H9 (cell line): ENCODE measurements around the gene MSRB2. TPM values are rescaled to one million over a fixed set of nuclear protein-coding genes. Genes with fewer than 3 reads are reported as not detected.

Experiments
- DNase-seq: peaks from one replicate; pipeline ENCODE4 v3.0.0-alpha.2; 2017
- H2AFZ ChIP-seq: one replicate; pipeline ENCODE4 v1.6.1; 2013; ENCODE audit warnings: mild to moderate bottlenecking, low read length, control low read depth, moderate library complexity
- H2AK5ac ChIP-seq: 2 replicates; pipeline ENCODE4 v1.6.1; 2013; ENCODE audit warnings: low read length, control low read depth, mixed read lengths; ENCODE audit not compliant: insufficient read length
- H2BK120ac ChIP-seq: one replicate; pipeline ENCODE4 v1.6.1; 2013; ENCODE audit warnings: low read depth, mild to moderate bottlenecking, low read length, control low read depth, inconsistent platforms; ENCODE audit not compliant: poor library complexity, severe bottlenecking
- H2BK12ac ChIP-seq: 2 replicates; pipeline ENCODE4 v1.6.1; 2013; ENCODE audit warnings: low read length, control low read depth, mixed read lengths, low read depth; ENCODE audit not compliant: insufficient read length
- H2BK15ac ChIP-seq: 2 replicates; pipeline ENCODE4 v1.6.1; 2013; ENCODE audit warnings: low read depth, low read length, control low read depth
- H2BK20ac ChIP-seq: one replicate; pipeline ENCODE4 v1.6.1; 2013; ENCODE audit warnings: low read depth, mild to moderate bottlenecking, low read length, control low read depth, inconsistent platforms; ENCODE audit not compliant: poor library complexity, severe bottlenecking
- H2BK5ac ChIP-seq: 2 replicates; pipeline ENCODE4 v1.6.1; 2013; ENCODE audit warnings: low read length, control low read depth, mixed read lengths; ENCODE audit not compliant: insufficient read length
- H3K14ac ChIP-seq: 2 replicates; pipeline ENCODE4 v1.6.1; 2013; ENCODE audit warnings: low read length, control low read depth; ENCODE audit not compliant: insufficient read depth
- H3K18ac ChIP-seq: 2 replicates; pipeline ENCODE4 v1.6.1; 2013; ENCODE audit warnings: low read depth, mild to moderate bottlenecking, mixed read lengths, low read length, control low read depth; ENCODE audit not compliant: insufficient read length
- H3K23ac ChIP-seq: 2 replicates; pipeline ENCODE4 v1.6.1; 2013; ENCODE audit warnings: low read length, control low read depth, mixed read lengths, low read depth; ENCODE audit not compliant: insufficient read length
- H3K23me2 ChIP-seq: 2 replicates; pipeline ENCODE4 v1.6.1; 2013; ENCODE audit warnings: low read depth, mild to moderate bottlenecking, mixed read lengths, low read length, control low read depth; ENCODE audit not compliant: insufficient read length, poor library complexity, severe bottlenecking
- H3K27ac ChIP-seq: 2 replicates; pipeline ENCODE4 v1.5.1; 2013; ENCODE audit warnings: low read length, control low read depth, mixed read lengths, low read depth; ENCODE audit not compliant: insufficient read length
- H3K27me3 ChIP-seq: 2 replicates; pipeline ENCODE4 v1.6.1; 2013; ENCODE audit warnings: low read length, control low read depth, inconsistent platforms; ENCODE audit not compliant: insufficient read depth
- H3K4ac ChIP-seq: 2 replicates; pipeline ENCODE4 v1.6.1; 2013; ENCODE audit warnings: low read depth, mild to moderate bottlenecking, control low read depth, inconsistent platforms, low read length, moderate library complexity
- H3K4me1 ChIP-seq: 2 replicates; pipeline ENCODE4 v1.6.1; 2013; ENCODE audit warnings: low read length, control low read depth, inconsistent platforms; ENCODE audit not compliant: insufficient read depth
- H3K4me2 ChIP-seq: 2 replicates; pipeline ENCODE4 v1.6.1; 2013; ENCODE audit warnings: low read length, control low read depth, mixed read lengths; ENCODE audit not compliant: insufficient read length, insufficient read depth
- H3K56ac ChIP-seq: 2 replicates; pipeline ENCODE4 v1.6.1; 2013; ENCODE audit warnings: low read depth, mild to moderate bottlenecking, mixed read lengths, low read length, control low read depth; ENCODE audit not compliant: insufficient read length
- H3K79me1 ChIP-seq: 2 replicates; pipeline ENCODE4 v1.6.1; 2013; ENCODE audit warnings: low read depth, mild to moderate bottlenecking, moderate library complexity, low read length, control low read depth, inconsistent platforms; ENCODE audit not compliant: insufficient read depth, poor library complexity, severe bottlenecking
- H3K79me2 ChIP-seq: 2 replicates; pipeline ENCODE4 v1.6.1; 2013; ENCODE audit warnings: low read length, control low read depth, inconsistent platforms; ENCODE audit not compliant: insufficient read depth
- H3K9ac ChIP-seq: 2 replicates; pipeline ENCODE4 v1.6.1; 2013; ENCODE audit warnings: low read length, control low read depth, mixed read lengths; ENCODE audit not compliant: insufficient read length; ENCODE audit errors: extremely low read depth
- H3K9me3 ChIP-seq: one replicate; pipeline ENCODE4 v1.6.1; 2013; ENCODE audit warnings: low read depth, low read length, inconsistent platforms; ENCODE audit not compliant: control insufficient read depth
- H3T11ph ChIP-seq: one replicate; pipeline ENCODE4 v1.6.1; 2013; ENCODE audit warnings: mild to moderate bottlenecking, low read length, control low read depth, inconsistent platforms
- H4K20me1 ChIP-seq: one replicate; pipeline ENCODE4 v1.6.1; 2013; ENCODE audit not compliant: control insufficient read depth, insufficient read length, insufficient read depth
- H4K5ac ChIP-seq: 2 replicates; pipeline ENCODE4 v1.6.1; 2013; ENCODE audit warnings: low read depth, mild to moderate bottlenecking, mixed read lengths, low read length, control low read depth; ENCODE audit not compliant: insufficient read length
- H4K8ac ChIP-seq: replicated peaks from 2 replicates; pipeline ENCODE4 v1.6.1; 2013; ENCODE audit warnings: low read length, control low read depth, mixed read lengths, low read depth; ENCODE audit not compliant: insufficient read length
- H4K91ac ChIP-seq: 2 replicates; pipeline ENCODE4 v1.6.1; 2013; ENCODE audit warnings: low read depth, mild to moderate bottlenecking, moderate library complexity, mixed read lengths, low read length, control low read depth; ENCODE audit not compliant: insufficient read length
- H3K27ac Mint-ChIP-seq, 3 experiments: 2 replicates in 2 of 3; 3 replicates in 1 of 3; pipeline ENCODE4 v1.8.0; 2020 to 2021; ENCODE audit warnings: mixed read lengths in 3 of 3, mild to moderate bottlenecking in 1 of 3, moderate library complexity in 1 of 3
- H3K27me3 Mint-ChIP-seq: 2 replicates; pipeline ENCODE4 v1.8.0; 2021; ENCODE audit warnings: low read depth, mild to moderate bottlenecking, moderate library complexity, mixed read lengths
- H3K36me3 Mint-ChIP-seq, 3 experiments: 2 replicates in 2 of 3; 3 replicates in 1 of 3; pipeline ENCODE4 v1.8.0; 2020 to 2021; ENCODE audit warnings: low read depth in 3 of 3, mixed read lengths in 3 of 3; ENCODE audit not compliant: insufficient read depth in 1 of 3
- H3K4me1 Mint-ChIP-seq, 2 experiments: 2 replicates each; pipeline ENCODE4 v1.8.0; 2020; ENCODE audit warnings: mixed read lengths in 2 of 2
- H3K4me3 Mint-ChIP-seq, 2 experiments: 2 replicates in 1 of 2; 3 replicates in 1 of 2; pipeline ENCODE4 v1.8.0; 2020 to 2021; ENCODE audit warnings: mild to moderate bottlenecking in 2 of 2, mixed read lengths in 2 of 2, moderate library complexity in 1 of 2
- H3K9me3 Mint-ChIP-seq, 2 experiments: 2 replicates in 1 of 2; 3 replicates in 1 of 2; pipeline ENCODE4 v1.8.0; 2020; ENCODE audit warnings: mild to moderate bottlenecking in 2 of 2, mixed read lengths in 2 of 2, moderate library complexity in 1 of 2
- CTCF ChIP-seq: fragments of 200-600 bp; sonication (generic); conservative IDR thresholded peaks from 3 replicates; pipeline ENCODE4 v1.8.0; 2021; ENCODE audit warnings: antibody characterized with exemption, mild to moderate bottlenecking
- WGBS: extraction: QIAGEN DNeasy Blood & Tissue Kit; methylation state at CpG from one replicate; pipeline ENCODE4 v1.1.7; 2013; ENCODE audit warnings: missing lambda C conversion rate, low lambda C conversion rate, mixed read lengths; ENCODE audit not compliant: insufficient read length; ENCODE audit errors: extremely low coverage; 5-methylcytosine and 5-hydroxymethylcytosine counted together
- total RNA-seq: library from RNA; stranded (reverse); gene quantifications from 2 replicates; pipeline ENCODE4 v1.2.1, GENCODE V29; 2021

MSRB2 gene
- total RNA-seq, 1 experiment from 2014 or later: 18.0 TPM

GRCh38 chr10:23156447-23157150, 61.2 kb downstream of the MSRB2 start:
- H3K4me2 ChIP-seq: no peak overlapping the region
- H3K27ac Mint-ChIP-seq: no peak overlapping the region; a peak in 1 of 7 replicates
- H3T11ph ChIP-seq: no peak overlapping the region
- H3K27me3 ChIP-seq: no peaks in the 10 kb centered on the region; the same call in 1 of the 2 replicates
- no peak overlapping the region for H4K8ac ChIP-seq
- H3K27me3 Mint-ChIP-seq: peaks cover 49% of the 10 kb centered on the region
- H3K79me1 ChIP-seq: no peaks in the 10 kb centered on the region
- H3K4me3 Mint-ChIP-seq: no peak overlapping the region
- H3K18ac ChIP-seq: no peak overlapping the region
- H4K20me1 ChIP-seq: no peaks in the 10 kb centered on the region
- H3K79me2 ChIP-seq: no peaks in the 10 kb centered on the region
- H2BK120ac ChIP-seq: no peak overlapping the region
- no peak overlapping the region for H2BK15ac ChIP-seq
- H3K23me2 ChIP-seq: no peaks in the 10 kb centered on the region
- H3K23ac ChIP-seq: no peak overlapping the region
- no peak overlapping the region for H3K9ac ChIP-seq
- no peak overlapping the region for H2AK5ac ChIP-seq
- peaks cover 8 to 9% of the 10 kb centered on the region in 2 experiments; a peak in 2 of 4 replicates for H3K4me1 Mint-ChIP-seq
- H2BK5ac ChIP-seq: no peak overlapping the region
- no peak overlapping the region; the same call in 1 of the 2 replicates for H3K14ac ChIP-seq
- no peaks in the 10 kb centered on the region for H3K4me1 ChIP-seq
- H2AFZ ChIP-seq: no peak overlapping the region
- H3K56ac ChIP-seq: no peak overlapping the region
- no peak overlapping the region for H2BK12ac ChIP-seq
- no peaks in the 10 kb centered on the region for H3K36me3 Mint-ChIP-seq
- H3K9me3 Mint-ChIP-seq: no peaks in the 10 kb centered on the region
- H4K91ac ChIP-seq: no peak overlapping the region
- no peaks in the 10 kb centered on the region for H3K9me3 ChIP-seq
- no peak for TF ChIP-seq CTCF
- H2BK20ac ChIP-seq: no peak overlapping the region
- no peak for DNase-seq
- H3K27ac ChIP-seq: no peak overlapping the region
- H3K4ac ChIP-seq: no peak overlapping the region
- WGBS: no CpG with 5 or more reads among the region's 10 CpGs
- no peak overlapping the region for H4K5ac ChIP-seq
